ENCODE results near the gene SSTR5. TPM values are rescaled to one million over a fixed set of nuclear protein-coding genes. Genes with fewer than 3 reads are reported as not detected.

Gene SSTR5
- total RNA-seq, 6 donors from 2014 or later, result not detected

GRCh38 chr16:1030473-1030901 is 42.1 kb upstream of the SSTR5 start:
- H3K27ac ChIP-seq, result no peak overlapping the region
- H3K27me3 ChIP-seq, result peaks cover 0 to 7% (median 0%) of the 10 kb centered on the region in 4 donors
- H3K4me1 ChIP-seq, result no peaks in the 10 kb centered on the region
- no peak for TF ChIP-seq CTCF (IDR thresholded peaks at IDR 0.05)
- TF ChIP-seq POLR2A (IDR thresholded peaks at IDR 0.05), result no peak
- TF ChIP-seq EP300 (IDR thresholded peaks at IDR 0.05), result no peak
- TF ChIP-seq POLR2AphosphoS5 (IDR thresholded peaks at IDR 0.05), result no peak
- H3K4me3 ChIP-seq, result no peak overlapping the region
- H3K36me3 ChIP-seq, result no peaks in the 10 kb centered on the region
- no peaks in the 10 kb centered on the region for H3K9me3 ChIP-seq
- ATAC-seq (ENCODE audit: low FRiP score in 2 of 2) (peak in 1 of 2 donors; percentile 73), DNase-seq (peak in 1 of 2 donors; percentile 80)
- 54 to 70% methylated on average over 2 to 26 of the region's 26 CpGs for WGBS, 2 donors

- Histone ChIP-seq H3K36me3 (no peaks in the 10 kb centered on the region), H3K4me1 (no peaks in the 10 kb centered on the region), H3K4me3 (no peak overlapping the region), H3K9me3 (no peaks in the 10 kb centered on the region), H3K27me3 (peaks cover 0 to 7% (median 0%) of the 10 kb centered on the region in 4 donors), H3K27ac (no peak overlapping the region)
- TF ChIP-seq EP300 (IDR thresholded peaks at IDR 0.05), result no peak
- TF ChIP-seq CTCF (IDR thresholded peaks at IDR 0.05), result no peak
- no peak for TF ChIP-seq POLR2A (IDR thresholded peaks at IDR 0.05)
- TF ChIP-seq POLR2AphosphoS5 (IDR thresholded peaks at IDR 0.05), result no peak
- no peak for ATAC-seq (ENCODE audit: low FRiP score in 2 of 2)
- peak in 1 of 2 donors; percentile 78 for DNase-seq
- WGBS, 2 donors, result 91 to 93% methylated on average over 12 to 13 of the region's 17 CpGs
These were observed 40.9 kb upstream of the SSTR5 start for GRCh38 chr16:1031666-1032065.

GRCh38 chr16:1032607-1033006 is 39.9 kb upstream of the SSTR5 start:
- no peaks in the 10 kb centered on the region for H3K9me3 ChIP-seq
- 86 to 89% methylated on average over 2 of the region's 2 CpGs for WGBS, 2 donors
- H3K27me3 ChIP-seq, result peaks cover 0 to 7% (median 0%) of the 10 kb centered on the region in 4 donors
- H3K4me3 ChIP-seq, result no peak overlapping the region
- TF ChIP-seq POLR2A (IDR thresholded peaks at IDR 0.05) (no peak), POLR2AphosphoS5 (IDR thresholded peaks at IDR 0.05) (no peak), EP300 (IDR thresholded peaks at IDR 0.05) (no peak), CTCF (IDR thresholded peaks at IDR 0.05) (no peak)
- no peak for ATAC-seq (ENCODE audit: low FRiP score in 2 of 2)
- no peaks in the 10 kb centered on the region for H3K36me3 ChIP-seq
- no peak overlapping the region for H3K27ac ChIP-seq
- DNase-seq, result no peak
- H3K4me1 ChIP-seq, result no peaks in the 10 kb centered on the region

GRCh38 chr16:1033128-1033679 is 39.3 kb upstream of the SSTR5 start:
- ATAC-seq (ENCODE audit: low FRiP score in 2 of 2) (no peak), DNase-seq (no peak)
- H3K4me1 ChIP-seq, result no peaks in the 10 kb centered on the region
- no peaks in the 10 kb centered on the region for H3K36me3 ChIP-seq
- 96 to 98% methylated on average over 3 of the region's 3 CpGs for WGBS, 2 donors
- H3K27me3 ChIP-seq, result peaks cover 0 to 8% (median 0%) of the 10 kb centered on the region in 4 donors
- H3K27ac ChIP-seq, result no peak overlapping the region
- no peak overlapping the region for H3K4me3 ChIP-seq
- TF ChIP-seq POLR2A (IDR thresholded peaks at IDR 0.05) (no peak), POLR2AphosphoS5 (IDR thresholded peaks at IDR 0.05) (no peak), CTCF (IDR thresholded peaks at IDR 0.05) (no peak), EP300 (IDR thresholded peaks at IDR 0.05) (no peak)
- H3K9me3 ChIP-seq, result no peaks in the 10 kb centered on the region

Data from upper lobe of left lung (tissue), 6 donors.